WTC11 (cell line): ENCODE measurements around the gene UMOD. TPM values are rescaled to one million over a fixed set of nuclear protein-coding genes. Genes with fewer than 3 reads are reported as not detected.

ENCODE experiments used
- ARID4B ChIP-seq: sonication (generic); formaldehyde crosslinking; IDR thresholded peaks from 2 replicates; pipeline ENCODE4 v1.8.0; 2023; ENCODE audit warnings: missing genetic modification reagents, mild to moderate bottlenecking, borderline replicate concordance
- ATF1 ChIP-seq: sonication (generic); formaldehyde crosslinking; IDR thresholded peaks from 2 replicates; pipeline ENCODE4 v1.8.1; 2023; ENCODE audit warnings: mild to moderate bottlenecking, moderate library complexity, missing genetic modification reagents
- ATF6 ChIP-seq: sonication (generic); formaldehyde crosslinking; IDR thresholded peaks from 2 replicates; pipeline ENCODE4 v1.8.1; 2023; ENCODE audit warnings: mild to moderate bottlenecking, missing genetic modification reagents
- FOXJ3 ChIP-seq: sonication (generic); formaldehyde crosslinking; IDR thresholded peaks from 2 replicates; pipeline ENCODE4 v1.9.0; 2021; ENCODE audit warnings: missing genetic modification reagents, mild to moderate bottlenecking, borderline replicate concordance
- GTF2I ChIP-seq: fragments of 250-450 bp; sonication (Bioruptor Pico); conservative IDR thresholded peaks from 2 replicates; pipeline ENCODE4 v1.4.0; 2021; ENCODE audit warnings: mild to moderate bottlenecking
- IRF1 ChIP-seq: sonication (generic); formaldehyde crosslinking; IDR thresholded peaks from 2 replicates; pipeline ENCODE4 v1.8.0; 2023; ENCODE audit warnings: missing genetic modification reagents
- IRF2 ChIP-seq: sonication (generic); formaldehyde crosslinking; IDR thresholded peaks from 2 replicates; pipeline ENCODE4 v1.8.0; 2022; ENCODE audit warnings: low read depth, missing genetic modification reagents, borderline replicate concordance
- PRDM15 ChIP-seq: sonication (generic); formaldehyde crosslinking; IDR thresholded peaks from 2 replicates; pipeline ENCODE4 v1.8.0; 2022; ENCODE audit warnings: missing genetic modification reagents
- ZNF396 ChIP-seq: fragments of 250-450 bp; sonication (Bioruptor Pico); IDR thresholded peaks from 2 replicates; pipeline ENCODE4 v1.8.0; 2021; ENCODE audit warnings: mild to moderate bottlenecking, moderate library complexity, borderline replicate concordance
- total RNA-seq: library from RNA; stranded (reverse); gene quantifications from 3 replicates; pipeline ENCODE4 v1.2.3, GENCODE V29; 2021
- TF ChIP-seq, protein P1 (sequence below): sonication (generic); formaldehyde crosslinking; IDR thresholded peaks from 2 replicates; pipeline ENCODE4 v1.8.1; 2022; ENCODE audit warnings: low read depth, missing genetic modification reagents, borderline replicate concordance
- TF ChIP-seq, protein P2 (sequence below): sonication (generic); formaldehyde crosslinking; IDR thresholded peaks from 2 replicates; pipeline ENCODE4 v1.8.0; 2022; ENCODE audit warnings: mild to moderate bottlenecking, missing genetic modification reagents
- TF ChIP-seq, protein P3 (sequence below): sonication (generic); formaldehyde crosslinking; conservative IDR thresholded peaks from 2 replicates; pipeline ENCODE4 v1.8.1; 2022; ENCODE audit warnings: mild to moderate bottlenecking, missing genetic modification reagents

Gene UMOD
- total RNA-seq, 1 experiment from 2014 or later = not detected

DNA sequence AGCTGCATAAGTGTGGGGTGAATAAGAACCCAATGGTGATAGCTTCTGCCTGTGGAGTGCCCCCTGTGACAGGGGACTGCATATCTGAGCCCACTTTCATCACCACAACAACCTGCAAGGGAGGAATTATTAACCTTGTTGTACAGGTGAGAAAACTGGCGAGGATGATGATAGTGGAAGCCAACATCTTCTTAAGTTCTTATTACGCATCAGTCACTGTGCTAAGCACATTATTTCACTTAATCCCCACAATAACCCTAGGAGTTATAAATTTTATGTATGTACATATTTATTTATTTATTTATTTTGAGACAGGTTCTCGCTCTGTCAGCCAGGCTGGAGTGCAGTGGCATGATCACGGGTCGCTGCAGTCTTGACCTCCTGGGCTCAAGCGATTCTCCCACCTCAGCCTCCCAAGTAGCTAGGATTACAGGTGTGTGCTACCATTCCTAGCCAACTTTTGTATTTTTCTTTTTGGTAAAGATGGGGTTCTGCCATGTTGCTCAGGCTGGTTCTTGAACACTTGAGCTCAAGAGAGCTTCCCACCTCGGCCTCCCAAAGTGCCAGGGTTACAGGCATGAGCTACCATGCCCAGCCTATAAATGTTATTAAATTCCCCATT lies 44.4 kb upstream of the UMOD start (continued):
- no peak for TF ChIP-seq PRDM15
- TF ChIP-seq ATF6 = no peak
- TF ChIP-seq, protein P1, sequence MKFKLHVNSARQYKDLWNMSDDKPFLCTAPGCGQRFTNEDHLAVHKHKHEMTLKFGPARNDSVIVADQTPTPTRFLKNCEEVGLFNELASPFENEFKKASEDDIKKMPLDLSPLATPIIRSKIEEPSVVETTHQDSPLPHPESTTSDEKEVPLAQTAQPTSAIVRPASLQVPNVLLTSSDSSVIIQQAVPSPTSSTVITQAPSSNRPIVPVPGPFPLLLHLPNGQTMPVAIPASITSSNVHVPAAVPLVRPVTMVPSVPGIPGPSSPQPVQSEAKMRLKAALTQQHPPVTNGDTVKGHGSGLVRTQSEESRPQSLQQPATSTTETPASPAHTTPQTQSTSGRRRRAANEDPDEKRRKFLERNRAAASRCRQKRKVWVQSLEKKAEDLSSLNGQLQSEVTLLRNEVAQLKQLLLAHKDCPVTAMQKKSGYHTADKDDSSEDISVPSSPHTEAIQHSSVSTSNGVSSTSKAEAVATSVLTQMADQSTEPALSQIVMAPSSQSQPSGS (CRISPR knock-in tag) = no peak
- TF ChIP-seq, protein P2, sequence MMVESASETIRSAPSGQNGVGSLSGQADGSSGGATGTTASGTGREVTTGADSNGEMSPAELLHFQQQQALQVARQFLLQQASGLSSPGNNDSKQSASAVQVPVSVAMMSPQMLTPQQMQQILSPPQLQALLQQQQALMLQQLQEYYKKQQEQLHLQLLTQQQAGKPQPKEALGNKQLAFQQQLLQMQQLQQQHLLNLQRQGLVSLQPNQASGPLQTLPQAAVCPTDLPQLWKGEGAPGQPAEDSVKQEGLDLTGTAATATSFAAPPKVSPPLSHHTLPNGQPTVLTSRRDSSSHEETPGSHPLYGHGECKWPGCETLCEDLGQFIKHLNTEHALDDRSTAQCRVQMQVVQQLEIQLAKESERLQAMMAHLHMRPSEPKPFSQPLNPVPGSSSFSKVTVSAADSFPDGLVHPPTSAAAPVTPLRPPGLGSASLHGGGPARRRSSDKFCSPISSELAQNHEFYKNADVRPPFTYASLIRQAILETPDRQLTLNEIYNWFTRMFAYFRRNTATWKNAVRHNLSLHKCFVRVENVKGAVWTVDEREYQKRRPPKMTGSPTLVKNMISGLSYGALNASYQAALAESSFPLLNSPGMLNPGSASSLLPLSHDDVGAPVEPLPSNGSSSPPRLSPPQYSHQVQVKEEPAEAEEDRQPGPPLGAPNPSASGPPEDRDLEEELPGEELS = no peak
- TF ChIP-seq IRF1 (CRISPR knock-in tag) = no peak
- no peak for TF ChIP-seq ARID4B (CRISPR knock-in tag)
- no peak for TF ChIP-seq GTF2I (CRISPR knock-in tag)
- no peak for TF ChIP-seq FOXJ3 (CRISPR knock-in tag)
- TF ChIP-seq, protein P3, sequence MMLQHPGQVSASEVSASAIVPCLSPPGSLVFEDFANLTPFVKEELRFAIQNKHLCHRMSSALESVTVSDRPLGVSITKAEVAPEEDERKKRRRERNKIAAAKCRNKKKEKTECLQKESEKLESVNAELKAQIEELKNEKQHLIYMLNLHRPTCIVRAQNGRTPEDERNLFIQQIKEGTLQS = no peak
- no peak for TF ChIP-seq ZNF396 (CRISPR knock-in tag)
- TF ChIP-seq ATF1 (CRISPR knock-in tag) = no peak
- TF ChIP-seq IRF2 (CRISPR knock-in tag) = no peak
